GM12891 (cell line): ENCODE results near the gene MAN2A2.
"Not testable (repeated sequence)": the region's sequence is repeated elsewhere in the genome, so short reads cannot be mapped to it uniquely, and the experiment has no call there.

ENCODE experiments used
- DNase-seq: peaks from one replicate; pipeline ENCODE4 v3.0.0; 2011; ENCODE audit warnings: low spot score; ENCODE audit not compliant: insufficient read length
- FAIRE-seq: peaks from 2 replicates; lab custom pipeline; 2011; peaks lifted over from hg19 to GRCh38; lab: Jason Lieb, UNC
- PAX5 ChIP-seq: IDR thresholded peaks from 2 replicates; pipeline ENCODE4 v1.6.1; 2011; ENCODE audit warnings: low read length, moderate library complexity, mild to moderate bottlenecking; ENCODE audit not compliant: insufficient read depth, severe bottlenecking
- POLR2A ChIP-seq: IDR thresholded peaks from 2 replicates; pipeline ENCODE4 v1.6.1; 2011; ENCODE audit warnings: low read depth, low read length, control low read depth
- POLR2AphosphoS5 ChIP-seq: IDR thresholded peaks from 2 replicates; pipeline ENCODE4 v1.6.1; 2011; ENCODE audit warnings: low read depth, low read length, control low read depth
- POU2F2 ChIP-seq: IDR thresholded peaks from 2 replicates; pipeline ENCODE4 v1.6.1; 2011; ENCODE audit warnings: low read depth, mild to moderate bottlenecking, control low read depth, low read length, moderate library complexity
- SPI1 ChIP-seq: IDR thresholded peaks from 2 replicates; pipeline ENCODE4 v1.6.1; 2011; ENCODE audit warnings: low read depth, low read length, control low read depth
- TAF1 ChIP-seq: IDR thresholded peaks from 2 replicates; pipeline ENCODE4 v1.6.1; 2011; ENCODE audit warnings: low read depth, low read length, control low read depth

Gene MAN2A2

GRCh38 chr15:90907838-90908507 is 4.9 kb downstream of the MAN2A2 start:
- no peak for FAIRE-seq
- TF ChIP-seq POLR2A, result no peak
- no peak for TF ChIP-seq PAX5
- no peak for TF ChIP-seq TAF1
- no peak for TF ChIP-seq POLR2AphosphoS5
- TF ChIP-seq SPI1, result no peak
- TF ChIP-seq POU2F2, result no peak
- no peak for DNase-seq

- DNase-seq, FAIRE-seq: not testable (repeated sequence)
Measured at GRCh38 chr15:90909449-90909848, 6.3 kb downstream of the MAN2A2 start.

- no peak for TF ChIP-seq POLR2A
- TF ChIP-seq PAX5, result no peak
- TF ChIP-seq SPI1, result no peak
- TF ChIP-seq POLR2AphosphoS5, result no peak
- TF ChIP-seq TAF1, result no peak
- DNase-seq (no peak), FAIRE-seq (no peak)
Measured at GRCh38 chr15:90909976-90910375, 6.9 kb downstream of the MAN2A2 start.

- no peak for TF ChIP-seq SPI1
- no peak for TF ChIP-seq POU2F2
- TF ChIP-seq POLR2AphosphoS5, result no peak
- no peak for TF ChIP-seq PAX5
- no peak for TF ChIP-seq TAF1
- TF ChIP-seq POLR2A, result no peak
- DNase-seq (no peak), FAIRE-seq (no peak)
Measured at GRCh38 chr15:90910441-90911301, 7.6 kb downstream of the MAN2A2 start.

GRCh38 chr15:90911302-90911623 is 8.2 kb downstream of the MAN2A2 start:
- no peak for FAIRE-seq
- DNase-seq, result no peak

DNA sequence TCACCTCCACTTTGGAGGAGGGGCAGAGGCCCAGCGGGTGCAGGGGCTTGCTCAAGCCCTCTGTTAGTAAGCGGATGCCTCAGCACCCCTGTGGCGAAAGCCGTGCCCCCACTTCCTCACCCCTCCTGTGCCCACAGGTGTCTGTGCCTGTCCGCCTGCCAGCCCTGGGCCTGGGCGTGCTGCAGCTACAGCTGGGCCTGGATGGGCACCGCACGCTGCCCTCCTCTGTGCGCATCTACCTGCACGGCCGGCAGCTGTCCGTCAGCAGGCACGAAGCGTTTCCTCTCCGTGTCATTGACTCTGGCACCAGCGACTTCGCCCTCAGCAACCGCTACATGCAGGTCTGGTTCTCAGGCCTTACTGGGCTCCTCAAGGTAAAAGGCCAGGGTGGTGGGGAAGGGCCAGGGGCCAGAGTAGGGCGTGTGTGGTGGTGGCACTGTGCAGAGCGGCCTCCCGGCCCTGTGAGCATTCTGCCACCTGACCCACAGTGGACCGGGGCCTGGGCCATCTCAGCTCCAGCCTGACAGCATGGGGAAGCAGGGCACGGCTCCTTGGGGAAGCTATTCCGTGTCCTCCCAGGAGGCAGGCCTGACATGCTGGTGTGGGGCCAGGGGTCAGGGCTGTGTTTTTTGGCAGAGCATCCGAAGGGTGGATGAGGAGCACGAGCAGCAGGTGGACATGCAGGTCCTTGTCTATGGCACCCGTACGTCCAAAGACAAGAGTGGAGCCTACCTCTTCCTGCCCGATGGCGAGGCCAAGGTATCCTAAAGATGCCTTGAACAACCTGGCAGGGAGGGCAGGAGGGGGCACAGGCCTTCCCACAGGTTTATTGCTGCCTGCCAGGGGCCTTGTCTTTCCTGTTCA is 9.0 kb downstream of the MAN2A2 start:
- no peak for DNase-seq
- TF ChIP-seq POLR2A (no peak), PAX5 (no peak), POU2F2 (no peak), SPI1 (no peak), TAF1 (no peak), POLR2AphosphoS5 (no peak)

More at GRCh38 chr15:90911302-90911623, 8.2 kb downstream of the MAN2A2 start:
- TF ChIP-seq POU2F2 (no peak), PAX5 (no peak), SPI1 (no peak), TAF1 (no peak), POLR2A (no peak), POLR2AphosphoS5 (no peak)

GRCh38 chr15:90912770-90913075 is 9.6 kb downstream of the MAN2A2 start:
- TF ChIP-seq POU2F2 (no peak), POLR2A (no peak), POLR2AphosphoS5 (no peak), PAX5 (no peak), TAF1 (no peak), SPI1 (no peak)
- DNase-seq, result no peak
- no peak for FAIRE-seq

More for the DNA sequence above, 9.0 kb downstream of the MAN2A2 start:
- no peak for FAIRE-seq

DNA sequence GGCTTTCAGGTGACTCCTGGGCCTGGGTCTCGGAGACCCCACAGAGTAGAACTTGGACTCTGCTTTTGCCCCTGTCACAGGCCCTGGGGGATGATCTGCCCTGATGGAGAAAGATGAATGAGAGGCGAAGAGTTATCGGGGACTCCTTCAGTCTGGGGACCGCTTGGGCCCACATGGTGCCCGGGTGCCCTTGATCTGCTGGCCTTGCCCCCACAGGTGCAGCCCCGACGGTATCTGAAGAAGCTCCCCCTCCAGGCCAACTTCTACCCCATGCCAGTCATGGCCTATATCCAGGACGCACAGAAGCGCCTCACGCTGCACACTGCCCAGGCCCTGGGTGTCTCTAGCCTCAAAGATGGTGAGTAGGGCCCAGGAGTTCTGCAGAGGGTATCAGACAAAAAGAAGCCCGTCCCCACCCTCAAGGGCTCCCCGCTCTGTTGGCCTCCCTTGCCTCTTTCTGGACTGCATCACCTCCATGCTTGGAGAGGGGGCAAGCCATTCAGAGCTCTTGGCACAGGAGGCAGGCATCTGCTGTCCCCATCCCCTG is 10.4 kb downstream of the MAN2A2 start:
- no peak for TF ChIP-seq POLR2AphosphoS5
- no peak for TF ChIP-seq PAX5
- TF ChIP-seq POU2F2, result no peak
- no peak for TF ChIP-seq POLR2A
- TF ChIP-seq TAF1, result no peak
- FAIRE-seq (no peak), DNase-seq (no peak)
